ENCODE data around the gene SLFN11. TPM values are rescaled to one million over a fixed set of nuclear protein-coding genes. Genes with fewer than 3 reads are reported as not detected.
"Not testable (repeated sequence)": the region's sequence is repeated elsewhere in the genome, so short reads cannot be mapped to it uniquely, and the experiment has no call there.

The SLFN11 gene
- polyA plus RNA-seq, 4 donors, result 0.22 to 3.8 (median 3.1) TPM

DNA sequence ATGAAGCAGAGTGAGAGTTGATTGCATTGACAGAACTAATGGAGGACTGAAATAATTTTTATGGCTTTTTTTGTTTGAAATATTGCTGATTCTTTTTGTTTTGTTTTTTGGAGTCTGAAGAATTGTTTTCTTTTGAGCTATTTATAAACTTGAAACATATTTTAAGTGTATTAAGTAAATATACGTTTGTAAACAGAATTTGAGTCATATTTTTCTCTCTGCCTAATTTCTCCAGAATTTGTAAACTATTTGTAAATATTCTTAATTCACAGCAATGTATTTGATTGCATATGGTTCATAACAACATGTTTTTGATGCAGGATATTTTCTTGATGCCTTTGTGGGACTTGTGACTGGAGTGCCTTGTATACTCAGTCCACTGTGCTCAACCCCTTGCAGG is 50.7 kb downstream of the SLFN11 start:
- Histone ChIP-seq H3K4me1 (ENCODE audit: control insufficient read depth in 3 of 3, insufficient read depth in 2 of 3, low read depth in 1 of 3, low read length in 2 of 3) (no peaks in the 10 kb centered on the region), H3K4me3 (ENCODE audit: low read depth in 1 of 3, low read length in 3 of 3) (no peak overlapping the region), H3K27me3 (ENCODE audit: control insufficient read depth in 3 of 3, insufficient read depth in 3 of 3, low read length in 3 of 3) (no peaks in the 10 kb centered on the region), H3K9me3 (ENCODE audit: control insufficient read depth in 2 of 2, insufficient read depth in 1 of 2, low read depth in 1 of 2, low read length in 1 of 2) (no peaks in the 10 kb centered on the region), H3K27ac (ENCODE audit: low read depth in 1 of 3, low read length in 2 of 3) (no peak overlapping the region), H3K36me3 (ENCODE audit: control insufficient read depth in 3 of 3, insufficient read depth in 2 of 3, low read depth in 1 of 3, low read length in 3 of 3) (no peaks in the 10 kb centered on the region)
- FAIRE-seq, result no peak
- WGBS, 3 donors, result 81 to 90% (median 87%) methylated on average over 1 of the region's 1 CpG
- no peak for DNase-seq

DNA sequence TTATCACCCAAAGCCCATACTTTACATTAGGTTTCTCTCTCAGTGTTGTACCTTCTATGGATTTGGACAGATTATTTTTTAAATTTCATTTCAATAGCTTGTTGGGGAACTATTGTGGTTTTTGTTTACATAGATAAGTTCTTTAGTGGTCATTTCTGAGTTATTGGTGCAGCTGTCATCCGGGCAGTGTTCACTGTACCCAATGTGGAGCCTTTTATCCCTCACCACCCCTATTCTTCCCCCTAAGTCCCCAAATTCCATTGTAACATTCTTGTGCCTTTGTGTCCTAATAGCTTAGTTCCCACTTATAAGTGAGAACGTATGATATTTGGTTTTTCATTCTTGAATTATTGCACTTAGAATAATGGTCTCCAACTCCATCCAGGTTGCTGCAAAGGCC is 57.5 kb downstream of the SLFN11 start:
- 74 to 86% (median 81%) methylated on average over 2 of the region's 2 CpGs for WGBS, 3 donors
- Histone ChIP-seq H3K27me3 (ENCODE audit: control insufficient read depth in 3 of 3, insufficient read depth in 3 of 3, low read length in 3 of 3) (peaks cover 0 to 20% (median 0%) of the 10 kb centered on the region in 3 donors), H3K4me3 (ENCODE audit: low read depth in 1 of 3, low read length in 3 of 3) (no peak overlapping the region), H3K36me3 (ENCODE audit: control insufficient read depth in 3 of 3, insufficient read depth in 2 of 3, low read depth in 1 of 3, low read length in 3 of 3) (no peaks in the 10 kb centered on the region), H3K4me1 (ENCODE audit: control insufficient read depth in 3 of 3, insufficient read depth in 2 of 3, low read depth in 1 of 3, low read length in 2 of 3) (no peaks in the 10 kb centered on the region), H3K27ac (ENCODE audit: low read depth in 1 of 3, low read length in 2 of 3) (no peak overlapping the region), H3K9me3 (ENCODE audit: control insufficient read depth in 2 of 2, insufficient read depth in 1 of 2, low read depth in 1 of 2, low read length in 1 of 2) (no peaks in the 10 kb centered on the region)
- DNase-seq (no peak), FAIRE-seq (no peak)

DNA sequence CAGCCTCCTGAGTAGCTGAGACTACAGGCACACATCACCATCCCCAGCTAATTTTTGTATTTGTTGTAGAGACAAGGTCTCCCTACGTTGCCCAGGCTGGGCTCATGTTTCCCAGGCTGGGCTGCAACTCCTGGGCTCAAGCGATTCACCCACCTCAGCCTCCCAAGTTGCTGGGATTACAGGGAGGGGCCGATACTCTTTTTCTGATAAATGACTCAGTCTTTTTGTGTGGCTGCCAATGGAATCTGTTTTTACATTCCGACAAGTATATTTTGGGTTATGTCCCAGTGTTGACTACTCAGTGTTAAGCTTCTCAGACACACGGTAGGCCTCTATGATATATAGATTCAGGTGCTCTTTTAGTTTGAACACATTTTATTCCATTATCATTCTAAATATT is 58.1 kb downstream of the SLFN11 start:
- Histone ChIP-seq H3K27ac (ENCODE audit: low read depth in 1 of 3, low read length in 2 of 3) (no peak overlapping the region), H3K4me3 (ENCODE audit: low read depth in 1 of 3, low read length in 3 of 3) (no peak overlapping the region), H3K27me3 (ENCODE audit: control insufficient read depth in 3 of 3, insufficient read depth in 3 of 3, low read length in 3 of 3) (peaks cover 0 to 20% (median 0%) of the 10 kb centered on the region in 3 donors), H3K4me1 (ENCODE audit: control insufficient read depth in 3 of 3, insufficient read depth in 2 of 3, low read depth in 1 of 3, low read length in 2 of 3) (no peaks in the 10 kb centered on the region), H3K36me3 (ENCODE audit: control insufficient read depth in 3 of 3, insufficient read depth in 2 of 3, low read depth in 1 of 3, low read length in 3 of 3) (no peaks in the 10 kb centered on the region), H3K9me3 (ENCODE audit: control insufficient read depth in 2 of 2, insufficient read depth in 1 of 2, low read depth in 1 of 2, low read length in 1 of 2) (no peaks in the 10 kb centered on the region)
- no peak for DNase-seq
- 53 to 68% (median 60%) methylated on average over 5 of the region's 5 CpGs for WGBS, 3 donors
- no peak for FAIRE-seq

- no peak for DNase-seq
- H3K4me1 ChIP-seq (ENCODE audit: control insufficient read depth in 3 of 3, insufficient read depth in 2 of 3, low read depth in 1 of 3, low read length in 2 of 3), result no peaks in the 10 kb centered on the region
- no peaks in the 10 kb centered on the region for H3K36me3 ChIP-seq (ENCODE audit: control insufficient read depth in 3 of 3, insufficient read depth in 2 of 3, low read depth in 1 of 3, low read length in 3 of 3)
- WGBS, 3 donors, result 62 to 78% (median 63%) methylated on average over 9 of the region's 9 CpGs
- no peaks in the 10 kb centered on the region for H3K9me3 ChIP-seq (ENCODE audit: control insufficient read depth in 2 of 2, insufficient read depth in 1 of 2, low read depth in 1 of 2, low read length in 1 of 2)
- peaks cover 0 to 20% (median 0%) of the 10 kb centered on the region in 3 donors for H3K27me3 ChIP-seq (ENCODE audit: control insufficient read depth in 3 of 3, insufficient read depth in 3 of 3, low read length in 3 of 3)
- H3K27ac ChIP-seq (ENCODE audit: low read depth in 1 of 3, low read length in 2 of 3), result peak overlapping the region in 1 of 3 donors; percentile 17
- no peak for FAIRE-seq
- no peak overlapping the region for H3K4me3 ChIP-seq (ENCODE audit: low read depth in 1 of 3, low read length in 3 of 3)
Observed at GRCh38 chr17:35314415-35315216, 58.8 kb downstream of the SLFN11 start.

- Histone ChIP-seq H3K4me3 (ENCODE audit: low read depth in 1 of 3, low read length in 3 of 3) (peak overlapping the region in 1 of 3 donors; percentile 37), H3K4me1 (ENCODE audit: control insufficient read depth in 3 of 3, insufficient read depth in 2 of 3, low read depth in 1 of 3, low read length in 2 of 3) (no peaks in the 10 kb centered on the region), H3K27me3 (ENCODE audit: control insufficient read depth in 3 of 3, insufficient read depth in 3 of 3, low read length in 3 of 3) (peaks cover 0 to 20% (median 0%) of the 10 kb centered on the region in 3 donors), H3K27ac (ENCODE audit: low read depth in 1 of 3, low read length in 2 of 3) (peak overlapping the region in 1 of 3 donors; percentile 4), H3K36me3 (ENCODE audit: control insufficient read depth in 3 of 3, insufficient read depth in 2 of 3, low read depth in 1 of 3, low read length in 3 of 3) (no peaks in the 10 kb centered on the region), H3K9me3 (ENCODE audit: control insufficient read depth in 2 of 2, insufficient read depth in 1 of 2, low read depth in 1 of 2, low read length in 1 of 2) (no peaks in the 10 kb centered on the region)
- DNase-seq (no peak), FAIRE-seq (no peak)
- 29 to 38% (median 33%) methylated on average over 19 of the region's 19 CpGs for WGBS, 3 donors
Observed at GRCh38 chr17:35313875-35314409, 59.5 kb downstream of the SLFN11 start.

GRCh38 chr17:35312790-35313711 is 60.4 kb downstream of the SLFN11 start:
- peak overlapping the region in 2 of 3 donors; percentile 19 to 37 for H3K4me3 ChIP-seq (ENCODE audit: low read depth in 1 of 3, low read length in 3 of 3)
- 3 to 13% (median 5%) methylated on average over 20 of the region's 20 CpGs for WGBS, 3 donors
- H3K36me3 ChIP-seq (ENCODE audit: control insufficient read depth in 3 of 3, insufficient read depth in 2 of 3, low read depth in 1 of 3, low read length in 3 of 3), result no peaks in the 10 kb centered on the region
- no peaks in the 10 kb centered on the region for H3K9me3 ChIP-seq (ENCODE audit: control insufficient read depth in 2 of 2, insufficient read depth in 1 of 2, low read depth in 1 of 2, low read length in 1 of 2)
- H3K4me1 ChIP-seq (ENCODE audit: control insufficient read depth in 3 of 3, insufficient read depth in 2 of 3, low read depth in 1 of 3, low read length in 2 of 3), result no peaks in the 10 kb centered on the region
- peaks cover 0 to 20% (median 0%) of the 10 kb centered on the region in 3 donors for H3K27me3 ChIP-seq (ENCODE audit: control insufficient read depth in 3 of 3, insufficient read depth in 3 of 3, low read length in 3 of 3)
- DNase-seq (peak; percentile 68 to 77), FAIRE-seq (no peak)
- H3K27ac ChIP-seq (ENCODE audit: low read depth in 1 of 3, low read length in 2 of 3), result peak overlapping the region in 2 of 3 donors; percentile 59 to 87

- Histone ChIP-seq H3K4me3 (ENCODE audit: low read depth in 1 of 3, low read length in 3 of 3) (no peak overlapping the region), H3K36me3 (ENCODE audit: control insufficient read depth in 3 of 3, insufficient read depth in 2 of 3, low read depth in 1 of 3, low read length in 3 of 3) (no peaks in the 10 kb centered on the region), H3K27ac (ENCODE audit: low read depth in 1 of 3, low read length in 2 of 3) (no peak overlapping the region), H3K27me3 (ENCODE audit: control insufficient read depth in 3 of 3, insufficient read depth in 3 of 3, low read length in 3 of 3) (peaks cover 0 to 20% (median 0%) of the 10 kb centered on the region in 3 donors), H3K9me3 (ENCODE audit: control insufficient read depth in 2 of 2, insufficient read depth in 1 of 2, low read depth in 1 of 2, low read length in 1 of 2) (no peaks in the 10 kb centered on the region), H3K4me1 (ENCODE audit: control insufficient read depth in 3 of 3, insufficient read depth in 2 of 3, low read depth in 1 of 3, low read length in 2 of 3) (no peaks in the 10 kb centered on the region)
- FAIRE-seq, result no peak
- 65 to 76% (median 72%) methylated on average over 3 of the region's 3 CpGs for WGBS, 3 donors
- no peak for DNase-seq
Observed at GRCh38 chr17:35312346-35312745, 61.1 kb downstream of the SLFN11 start.

DNA sequence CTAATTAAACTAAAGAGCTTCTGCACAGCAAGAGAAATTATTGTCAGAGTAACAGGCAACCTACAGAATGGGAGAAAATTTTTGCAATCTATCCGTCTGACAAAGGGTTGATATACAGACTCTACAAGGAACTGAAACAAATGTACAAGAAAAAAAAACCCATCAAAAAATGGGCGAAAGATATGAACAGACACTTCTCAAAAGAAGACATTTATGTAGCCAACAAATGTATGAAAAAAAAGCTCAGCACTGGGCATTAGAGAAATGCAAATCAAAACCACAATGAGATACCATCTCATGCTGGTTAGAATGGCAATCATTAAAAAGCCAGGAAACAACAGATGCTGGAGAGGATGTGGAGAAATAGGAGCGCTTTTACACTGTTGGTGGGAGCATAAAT is 64.1 kb downstream of the SLFN11 start:
- FAIRE-seq; H3K36me3 ChIP-seq (ENCODE audit: control insufficient read depth in 3 of 3, insufficient read depth in 2 of 3, low read depth in 1 of 3, low read length in 3 of 3); H3K27ac ChIP-seq (ENCODE audit: low read depth in 1 of 3, low read length in 2 of 3); H3K4me1 ChIP-seq (ENCODE audit: control insufficient read depth in 3 of 3, insufficient read depth in 2 of 3, low read depth in 1 of 3, low read length in 2 of 3); H3K9me3 ChIP-seq (ENCODE audit: control insufficient read depth in 2 of 2, insufficient read depth in 1 of 2, low read depth in 1 of 2, low read length in 1 of 2); DNase-seq; H3K4me3 ChIP-seq (ENCODE audit: low read depth in 1 of 3, low read length in 3 of 3): not testable (repeated sequence)
- H3K27me3 ChIP-seq (ENCODE audit: control insufficient read depth in 3 of 3, insufficient read depth in 3 of 3, low read length in 3 of 3), result peaks cover 0 to 16% (median 0%) of the 10 kb centered on the region in 3 donors
- 57 to 78% (median 74%) methylated on average over 3 of the region's 3 CpGs for WGBS, 3 donors

Data from small intestine (tissue), 7 donors.